GM21447 (cell line): Measurements from ENCODE around the gene PANK2.

Experiments used
- ATAC-seq: cut with Tn5 transposase; IDR thresholded peaks from one replicate; pipeline ENCODE4 v1.9.1; 2021; ENCODE audit not compliant: unreplicated experiment

PANK2 gene

DNA sequence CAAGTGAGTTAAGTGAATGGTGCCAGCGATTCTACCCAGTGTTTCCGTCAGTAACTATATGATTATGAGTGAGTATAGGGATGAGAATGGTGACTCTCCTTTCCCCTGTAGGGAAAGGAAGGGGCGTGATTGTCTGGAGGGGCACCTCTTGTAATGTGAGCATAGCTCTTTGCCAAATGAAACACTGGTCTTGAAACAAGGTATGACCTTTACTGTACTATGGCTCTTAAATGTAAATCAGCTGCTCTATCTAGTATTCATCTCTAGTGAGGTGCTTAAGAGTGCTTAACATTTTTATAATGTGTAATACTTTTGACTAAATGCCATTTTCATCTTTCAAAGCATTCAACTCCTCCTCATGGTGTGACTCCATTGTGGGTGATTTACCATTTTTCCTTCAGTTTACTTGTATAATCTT lies 11.0 kb downstream of the PANK2 start:
- ATAC-seq: no peak

DNA sequence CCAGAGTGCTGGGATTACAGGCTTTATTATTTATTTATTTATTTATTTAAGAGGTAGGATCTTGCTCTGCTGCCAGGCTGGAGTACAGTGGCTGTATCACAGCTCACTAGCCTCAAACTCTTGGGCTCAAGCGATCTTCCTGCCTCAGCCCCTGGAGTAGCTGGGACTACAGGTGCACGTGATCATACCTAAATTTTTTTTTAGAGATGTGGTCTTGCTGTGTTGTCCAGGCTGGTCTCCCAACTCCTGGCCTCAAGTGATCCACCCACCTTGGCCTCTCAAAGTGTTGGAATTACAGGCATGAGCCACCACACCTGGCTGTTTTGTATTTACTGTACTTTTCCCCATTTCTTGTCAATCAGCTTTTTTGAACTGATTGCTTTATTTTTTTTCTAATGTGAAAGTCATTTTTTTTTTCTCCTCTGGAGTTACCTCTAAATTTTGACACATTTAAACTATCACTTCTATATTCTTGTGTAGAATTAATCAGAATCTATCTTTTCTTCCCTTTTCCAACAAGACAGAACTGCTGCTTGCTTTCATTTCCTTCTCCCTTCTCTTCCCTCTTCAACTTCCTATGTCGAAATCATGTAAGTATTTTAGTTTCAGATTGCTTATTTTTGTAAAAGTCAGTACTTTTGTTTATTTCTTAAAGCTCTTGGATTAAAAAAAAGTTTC lies 12.0 kb downstream of the PANK2 start:
- ATAC-seq: no peak

DNA sequence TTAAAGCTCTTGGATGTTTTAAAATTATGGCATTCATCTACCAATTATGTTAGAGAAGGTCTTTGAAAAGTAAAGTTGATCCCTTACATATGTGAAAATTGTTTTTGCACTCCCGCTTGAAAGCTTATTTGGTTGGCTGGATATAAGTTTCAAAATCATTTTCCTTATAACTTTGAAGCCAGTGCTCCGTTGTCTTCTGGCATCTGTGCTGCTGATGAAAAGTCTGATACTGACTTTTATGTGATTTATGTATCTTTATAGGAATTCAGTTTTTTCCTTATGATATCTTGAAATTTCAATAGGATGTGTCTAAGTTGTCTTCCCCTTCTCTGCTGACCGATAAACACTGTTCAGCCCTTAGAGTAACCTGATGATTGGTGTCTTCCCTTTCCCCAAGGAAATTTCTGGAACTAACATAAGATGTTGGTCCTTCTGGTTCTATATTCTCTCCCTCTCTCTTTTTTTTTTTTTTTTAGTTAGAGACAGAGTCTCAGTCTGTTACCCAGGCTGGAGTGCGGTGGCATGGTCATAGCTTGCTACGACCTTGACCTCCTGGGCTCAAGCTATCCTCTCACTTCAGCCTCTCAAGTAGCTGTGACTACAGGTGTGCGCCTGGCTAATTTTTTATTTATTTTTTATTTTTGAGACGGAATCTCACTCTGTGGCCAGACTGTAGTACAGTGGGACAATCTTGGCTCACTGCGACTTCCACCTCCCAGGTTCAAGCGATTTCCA lies 12.7 kb downstream of the PANK2 start:
- no peak for ATAC-seq

DNA sequence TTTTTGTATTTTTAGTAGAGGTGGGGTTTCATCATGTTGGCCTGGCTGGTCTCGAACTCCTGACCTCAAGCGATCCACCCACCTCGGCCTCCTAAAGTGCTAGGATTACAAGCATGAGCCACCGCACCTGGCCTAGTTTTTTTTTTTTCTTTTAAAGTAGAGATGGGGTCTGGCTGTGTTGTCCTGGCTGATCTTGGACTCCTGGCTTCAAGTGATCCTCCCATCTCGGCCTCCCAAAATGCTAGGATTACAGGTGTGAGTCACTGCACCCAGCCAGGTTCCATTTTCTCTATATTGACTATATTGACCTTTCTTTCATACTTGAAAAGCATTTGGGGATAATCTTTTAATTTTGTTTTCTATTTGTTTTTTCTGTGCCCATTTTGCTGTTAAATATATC lies 13.3 kb downstream of the PANK2 start:
- ATAC-seq: no peak

DNA sequence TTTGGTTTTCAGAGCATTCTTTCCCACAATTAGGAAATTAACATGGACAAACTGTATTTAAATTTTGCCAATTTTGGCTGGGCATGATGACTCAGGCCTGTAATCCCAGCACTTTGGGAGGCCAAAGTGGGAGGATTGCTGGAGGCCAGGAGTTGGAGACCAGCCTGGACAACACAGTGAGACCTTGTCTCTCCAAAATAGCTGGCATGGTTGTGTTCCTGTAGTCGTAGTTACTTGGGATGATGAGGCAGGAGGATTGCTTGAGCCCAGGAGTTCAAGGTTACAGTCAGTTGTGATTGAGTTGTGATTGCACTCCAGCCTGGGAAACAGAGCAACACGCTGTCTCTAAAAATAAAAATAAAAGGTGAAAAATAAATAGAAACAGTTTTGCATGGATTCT lies 15.0 kb downstream of the PANK2 start:
- no peak for ATAC-seq

DNA sequence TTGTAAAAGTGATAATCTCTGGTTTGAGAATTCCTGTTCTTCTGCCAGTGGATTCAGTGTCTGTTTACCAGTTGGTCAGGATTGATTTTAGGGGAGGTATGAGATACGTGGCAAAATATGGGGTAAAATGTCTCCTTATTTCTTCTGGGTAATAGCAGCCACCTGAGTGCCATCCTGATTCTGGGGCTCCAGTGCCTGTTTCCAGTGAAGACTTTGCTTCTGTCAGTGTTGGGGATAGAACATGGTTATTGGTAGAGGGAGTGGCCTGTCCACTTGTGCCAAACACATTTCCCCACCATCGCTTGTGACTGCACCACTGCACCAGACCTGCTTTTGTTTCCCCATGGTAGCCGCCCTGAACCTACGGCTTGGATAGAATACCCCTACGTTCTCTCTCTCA lies 15.7 kb downstream of the PANK2 start:
- ATAC-seq: no peak

DNA sequence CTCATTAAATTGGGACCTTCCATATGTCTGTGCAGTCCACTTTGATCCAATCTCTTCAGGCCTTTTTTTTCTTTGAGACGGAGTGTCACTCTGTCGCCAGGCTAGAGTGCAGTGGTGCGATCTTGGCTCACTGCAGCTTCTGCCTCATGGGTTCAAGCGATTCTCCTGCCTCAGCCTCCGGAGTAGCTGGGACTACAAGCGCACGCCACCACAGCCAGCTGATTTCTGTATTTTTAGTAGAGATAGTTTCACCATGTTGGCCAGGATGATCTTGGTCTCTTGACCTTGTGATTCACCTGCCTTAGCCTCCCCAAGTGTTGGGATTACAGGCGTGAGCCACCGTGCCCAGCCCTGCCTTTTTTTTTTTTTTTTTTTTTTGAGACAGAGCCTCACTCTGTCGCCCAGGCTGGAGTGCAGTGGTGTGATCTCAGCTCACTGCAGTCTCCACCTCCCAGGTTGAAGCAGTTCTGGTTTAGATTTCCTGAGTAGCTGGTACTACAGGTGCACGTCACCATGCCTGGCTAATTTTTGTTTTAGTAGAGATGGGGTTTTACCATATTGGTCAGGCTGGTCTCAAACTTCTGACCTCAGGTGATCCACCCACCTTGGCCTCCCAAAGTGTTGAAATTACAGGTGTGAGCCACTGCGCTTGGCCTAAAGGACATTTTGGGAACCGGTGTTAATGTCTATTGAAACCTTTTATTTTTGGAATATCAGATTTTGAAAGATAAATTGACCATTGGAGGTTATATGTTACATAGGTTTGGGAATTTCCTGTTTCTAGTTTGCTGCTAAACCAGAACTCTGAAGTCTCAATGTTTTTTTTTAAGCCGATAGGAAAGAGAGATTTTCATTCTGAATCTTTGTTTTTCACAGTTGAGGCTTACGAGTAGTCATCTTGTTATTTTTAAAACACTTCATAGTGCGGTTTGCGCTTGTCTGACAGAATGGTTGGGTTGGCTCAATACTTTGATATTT lies 17.8 kb downstream of the PANK2 start:
- peak; percentile 89 for ATAC-seq

DNA sequence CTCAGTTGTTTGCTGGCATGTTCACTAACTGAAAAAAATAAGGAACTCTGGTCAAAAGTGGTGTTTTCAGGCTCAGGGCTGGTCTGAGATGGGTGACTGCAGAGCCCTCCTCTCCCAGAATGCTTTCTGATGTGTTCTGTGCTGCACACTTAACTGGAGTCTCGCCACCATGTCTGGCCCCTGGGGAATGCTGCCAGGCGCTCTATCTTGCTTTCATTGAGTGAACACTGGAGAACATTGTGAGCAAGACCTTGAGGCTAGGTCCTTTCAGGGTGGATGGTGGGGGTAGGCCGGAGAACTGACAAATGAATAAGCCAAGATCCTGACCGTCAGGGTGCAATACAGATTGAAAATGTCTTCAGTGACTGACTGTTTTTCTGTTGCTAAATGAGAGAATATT lies 19.5 kb downstream of the PANK2 start:
- no peak for ATAC-seq

DNA sequence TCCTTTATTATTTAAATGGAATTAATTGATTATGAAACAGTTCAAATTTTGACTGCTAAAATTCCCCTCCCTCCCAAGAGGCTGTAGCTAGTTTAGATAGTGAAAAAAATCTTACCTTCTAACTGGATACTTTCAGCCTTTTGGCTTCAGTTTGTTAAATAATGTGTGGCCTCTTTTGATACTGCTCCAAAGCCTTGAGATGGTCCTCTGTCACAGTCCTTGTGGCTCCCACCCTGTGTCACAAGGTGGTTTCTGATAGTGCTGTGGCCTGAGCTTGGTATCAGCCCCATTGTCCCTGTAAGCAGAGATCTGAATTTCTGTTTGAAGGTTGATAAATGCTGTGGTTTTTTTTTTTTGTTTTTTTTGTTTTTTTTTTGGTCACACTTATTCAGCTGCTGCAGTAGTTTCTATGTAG lies 20.8 kb downstream of the PANK2 start:
- no peak for ATAC-seq

DNA sequence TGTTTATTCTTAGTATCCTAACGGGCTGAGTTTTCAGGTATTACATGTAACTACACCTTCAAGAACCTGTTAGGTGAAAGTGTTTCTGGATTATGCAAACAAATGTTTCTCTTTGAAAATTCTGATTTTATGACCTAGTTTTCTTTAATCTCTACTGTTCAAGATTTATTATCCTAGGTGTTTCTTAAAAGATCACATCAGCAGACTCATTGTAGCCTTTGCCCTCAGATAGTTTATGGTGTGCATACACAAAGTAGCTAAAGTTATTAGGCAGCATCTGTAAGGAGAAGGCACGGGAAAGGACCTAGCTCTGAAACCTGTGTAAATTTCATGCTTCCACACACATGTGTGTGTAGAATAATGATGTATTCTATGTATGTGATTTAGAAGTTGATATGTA lies 21.7 kb downstream of the PANK2 start:
- ATAC-seq: no peak

DNA sequence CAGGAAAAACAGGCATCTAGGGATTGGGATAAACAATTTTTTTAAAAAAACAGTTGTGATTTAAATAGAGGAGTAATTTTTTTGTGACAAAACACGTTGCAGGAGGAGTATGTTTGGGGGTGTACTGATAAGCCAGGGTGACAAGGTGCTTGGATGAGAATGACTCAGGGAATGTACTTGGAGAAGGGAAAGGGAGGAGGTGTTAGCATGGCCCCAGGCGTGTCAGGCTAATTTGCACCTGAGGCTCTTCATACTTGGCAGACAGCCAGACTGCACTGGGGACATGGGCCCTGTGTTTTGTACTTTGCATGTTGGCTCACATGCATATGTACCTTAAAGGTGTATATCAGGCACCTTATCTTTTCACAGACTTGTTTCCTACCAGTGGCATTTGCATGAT lies 22.8 kb downstream of the PANK2 start:
- no peak for ATAC-seq

DNA sequence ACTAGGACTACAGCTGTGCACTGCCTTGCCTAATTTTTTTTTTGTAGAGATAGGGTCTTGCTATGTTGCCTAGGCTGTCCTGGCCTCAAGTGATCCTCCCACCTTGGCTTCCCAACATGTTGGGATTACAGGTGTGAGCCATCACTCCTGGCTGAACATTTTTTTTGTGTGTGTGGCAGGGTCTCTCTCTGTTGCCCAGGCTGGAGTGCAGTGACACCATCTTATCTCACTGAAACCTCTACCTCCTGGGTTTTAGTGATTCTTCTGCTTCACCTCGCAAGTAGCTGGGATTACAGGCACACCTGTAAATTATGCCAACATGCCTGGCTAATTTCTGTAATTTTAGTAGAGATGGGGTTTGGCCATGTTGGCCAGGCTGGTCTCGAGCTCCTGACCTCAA lies 25.3 kb downstream of the PANK2 start:
- ATAC-seq: no peak

DNA sequence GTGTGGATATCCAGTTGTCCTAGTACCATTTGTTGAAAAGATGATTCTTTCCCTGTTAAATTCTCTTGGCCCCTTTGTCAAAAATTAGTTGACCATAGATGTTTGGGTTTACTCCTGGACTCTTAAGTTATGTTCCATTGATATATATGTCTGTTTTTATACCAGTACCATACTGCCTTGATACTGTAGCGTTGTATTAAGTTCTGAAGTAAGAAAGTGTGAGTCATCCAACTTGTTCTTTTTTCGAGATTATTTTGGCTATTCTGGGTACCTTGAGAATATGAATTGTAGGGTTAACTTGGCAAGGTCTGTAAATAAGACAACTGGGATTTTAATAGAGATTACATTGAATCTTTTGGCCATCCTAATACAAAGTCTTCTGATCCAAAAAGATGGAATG lies 26.5 kb downstream of the PANK2 start:
- ATAC-seq: no peak

DNA sequence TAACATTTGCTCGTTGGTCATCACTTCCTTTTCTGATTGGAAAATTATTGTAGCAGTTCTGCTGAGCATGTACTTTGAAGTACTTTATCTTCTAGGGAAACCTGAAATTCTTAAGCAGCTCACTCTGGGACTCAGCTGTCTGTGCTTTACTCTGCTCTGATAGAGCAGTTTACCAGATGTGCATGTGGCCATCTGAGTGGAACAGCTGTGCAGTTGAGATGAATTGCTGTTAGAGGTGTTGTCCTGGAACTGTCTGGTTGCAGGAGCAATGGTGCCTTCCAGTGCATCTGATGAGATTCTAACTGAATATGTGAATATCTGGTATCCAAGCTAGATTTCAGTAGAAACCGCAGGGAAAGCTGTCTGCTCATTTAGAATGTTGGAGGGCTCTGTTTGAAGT lies 27.2 kb downstream of the PANK2 start:
- no peak for ATAC-seq

DNA sequence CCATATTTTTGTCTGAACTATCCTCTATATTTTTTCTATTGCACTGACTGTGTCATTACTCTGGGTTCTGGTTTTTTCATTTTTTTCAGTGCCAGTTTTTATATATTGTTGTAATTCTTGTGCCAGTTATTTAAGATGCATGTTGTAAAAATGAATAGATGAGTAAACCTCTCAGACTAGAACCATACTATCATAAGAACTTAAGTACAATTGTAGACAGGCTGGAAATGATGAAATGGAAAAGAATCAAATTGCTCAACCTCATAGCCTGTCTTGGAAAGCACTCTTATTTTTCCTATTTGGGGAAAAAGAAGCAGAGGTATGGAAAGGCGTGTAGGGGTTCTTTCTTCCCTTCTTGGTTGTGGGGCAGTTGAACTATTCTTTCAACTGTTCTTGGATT lies 30.2 kb downstream of the PANK2 start:
- no peak for ATAC-seq

DNA sequence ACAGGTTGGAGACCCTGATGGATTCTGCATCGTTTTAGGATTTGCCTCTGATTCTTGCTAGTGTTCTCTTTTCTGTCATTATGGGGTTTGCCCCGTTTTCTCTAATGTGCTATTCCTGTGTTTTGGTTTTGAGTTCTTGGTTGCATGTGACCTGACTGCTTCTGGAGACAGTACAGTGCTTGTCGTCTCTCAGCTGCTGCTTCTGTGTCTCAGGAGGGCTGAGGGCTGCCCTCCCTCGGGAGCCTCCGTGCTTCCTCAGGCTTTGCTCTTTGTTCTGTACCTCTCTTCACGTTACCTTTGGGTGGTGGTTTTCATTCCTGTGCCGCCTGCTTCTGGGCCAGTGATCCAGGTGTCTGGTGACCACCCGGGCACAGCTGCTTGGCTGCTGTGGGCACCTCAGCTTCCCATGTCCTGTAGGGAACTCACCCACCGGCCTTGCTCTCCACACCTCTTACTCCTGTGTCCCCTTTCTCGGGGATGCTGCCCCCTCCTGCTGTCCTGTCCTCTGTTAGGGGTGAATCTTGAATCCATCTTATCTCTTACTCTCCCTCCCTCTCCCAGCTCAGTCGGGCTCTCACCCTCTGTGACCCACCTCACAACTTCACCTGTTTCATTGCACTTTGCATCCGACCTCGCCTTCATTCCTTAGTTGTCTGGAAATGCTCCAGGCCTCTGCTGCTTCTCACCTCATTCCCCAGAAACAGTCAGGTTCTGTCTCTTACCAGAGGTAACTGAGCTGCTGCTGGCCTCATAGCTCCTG lies 33.2 kb downstream of the PANK2 start:
- no peak for ATAC-seq

DNA sequence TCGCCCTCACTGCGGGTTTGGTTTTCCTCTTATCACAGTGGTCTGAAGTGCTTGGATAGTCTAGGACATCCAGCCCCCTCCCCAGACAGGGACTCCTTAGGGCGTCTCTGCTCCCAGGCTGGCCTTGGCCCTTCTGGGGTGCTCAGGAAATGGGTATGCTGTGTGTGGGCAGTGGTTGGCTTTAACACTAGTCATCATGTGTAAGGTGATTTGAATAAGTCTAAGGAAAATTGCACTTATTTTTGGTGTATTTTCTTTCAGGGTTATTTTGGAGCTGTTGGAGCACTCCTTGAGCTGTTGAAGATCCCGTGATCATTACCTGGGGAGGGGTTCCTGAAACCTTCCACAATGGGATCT lies 33.8 kb downstream of the PANK2 start:
- ATAC-seq: no peak

DNA sequence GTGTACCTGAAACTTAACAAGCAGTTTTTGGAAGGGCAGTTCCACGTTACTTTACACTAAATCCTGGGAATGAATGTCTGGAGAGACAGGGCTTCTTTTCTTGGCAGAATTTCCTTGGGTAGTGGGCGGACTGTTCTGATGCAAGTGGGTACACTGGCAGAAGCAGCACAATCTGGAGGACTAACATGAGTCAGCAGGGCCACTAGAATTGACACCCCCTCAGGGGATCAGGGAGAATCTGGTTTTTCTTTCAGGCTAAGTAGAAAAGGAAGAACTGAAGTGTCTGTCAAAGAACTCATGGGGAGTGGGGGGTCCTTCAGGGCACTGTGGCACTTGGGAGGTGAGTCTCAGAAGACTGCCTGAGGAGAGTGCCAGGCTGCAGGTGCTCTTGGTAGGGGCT lies 34.6 kb downstream of the PANK2 start:
- ATAC-seq: no peak

DNA sequence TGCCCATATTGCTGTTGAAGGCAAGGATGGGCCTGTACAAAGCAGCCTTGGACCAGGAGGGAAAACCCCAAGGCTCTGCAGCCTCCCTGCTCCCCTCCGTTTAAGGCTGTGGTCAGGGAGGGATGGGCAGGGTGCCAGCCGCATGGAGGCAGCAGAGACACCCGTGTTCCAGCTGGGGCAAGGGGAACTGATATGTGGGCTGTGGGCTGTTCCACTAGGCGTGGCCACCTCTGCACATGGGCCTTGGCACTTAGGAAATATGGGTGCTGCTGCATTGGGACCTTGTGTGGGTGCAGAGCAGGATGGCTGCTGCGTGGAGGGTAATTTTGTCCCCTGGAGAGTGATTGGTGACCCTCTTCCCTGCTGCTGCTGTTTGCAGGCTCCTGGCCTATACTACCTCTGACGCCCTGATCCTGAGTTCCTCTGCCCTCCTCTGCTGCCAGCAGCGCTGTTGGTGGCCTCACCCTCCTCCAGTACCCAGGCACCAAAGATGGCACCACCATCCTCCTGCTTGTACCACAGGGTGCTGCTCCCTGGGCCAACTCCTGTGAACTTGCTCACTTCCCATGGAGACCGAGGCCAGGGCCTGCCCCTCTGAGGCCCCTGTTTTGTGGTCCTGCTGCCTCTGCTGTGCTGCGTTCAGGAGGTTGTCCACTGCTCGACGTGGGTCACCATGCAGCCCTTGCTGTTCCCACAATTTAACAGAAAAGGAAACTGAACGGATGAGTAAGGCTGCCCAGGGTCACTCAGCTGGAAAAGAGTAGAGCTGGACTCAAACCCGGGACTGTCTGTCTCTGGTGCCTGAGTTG lies 35.3 kb downstream of the PANK2 start:
- no peak for ATAC-seq

DNA sequence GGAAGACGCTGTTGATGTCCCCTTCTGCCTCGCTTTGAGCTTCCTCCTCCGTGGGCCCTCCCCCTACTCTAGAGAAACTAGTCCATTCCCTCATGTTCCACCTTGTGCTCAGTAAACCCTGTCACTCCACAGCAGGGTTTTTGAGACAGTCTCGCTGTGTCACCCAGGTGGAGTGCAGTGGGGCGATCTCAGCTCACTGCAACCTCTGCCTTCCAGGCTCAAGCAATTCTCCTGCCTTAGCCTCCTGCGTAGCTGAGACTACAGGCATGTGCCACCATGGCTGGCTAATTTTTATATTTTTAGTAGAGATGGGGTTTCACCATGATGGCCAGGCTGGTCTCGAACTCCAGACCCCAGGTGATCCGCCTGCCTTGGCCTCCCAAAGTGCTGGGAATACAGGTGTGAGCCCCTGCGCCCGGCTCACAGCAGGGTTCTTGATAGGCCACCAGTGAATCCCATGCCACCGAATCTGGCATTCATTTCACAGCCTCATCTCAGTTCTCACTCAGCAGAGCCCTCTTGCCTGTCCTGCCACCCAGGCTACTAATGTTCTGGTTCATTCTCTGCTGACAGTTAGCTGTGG lies 36.0 kb downstream of the PANK2 start:
- ATAC-seq: no peak
